ENCODE data around the gene CKAP2L. TPM values are rescaled to one million over a fixed set of nuclear protein-coding genes. Genes with fewer than 3 reads are reported as not detected.

CKAP2L gene
- total and polyA plus RNA-seq, 9 of the 15 experiments (the other 6 are each of a cell fraction or from before 2014, with no cell fraction given): 10.4 to 21.9 (median 14.2) TPM

- Histone ChIP-seq H3K79me2 (ENCODE audit: control insufficient read depth, insufficient read depth, low read length) (peaks cover 22% of the 10 kb centered on the region), H3K4me2 (ENCODE audit: insufficient read depth, low read length) (no peak overlapping the region), H3K9ac (ENCODE audit: insufficient read depth in 1 of 2, low read depth in 2 of 2, low read length in 2 of 2) (no peak overlapping the region), H3K4me3 (no peak overlapping the region), H4K20me1 (replicated peaks; ENCODE audit: control insufficient read depth, insufficient read depth, low read length) (no peaks in the 10 kb centered on the region), H2AFZ (ENCODE audit: low read depth, low read length) (no peak overlapping the region), H3K9me1 (ENCODE audit: control insufficient read depth, insufficient read depth, low read length) (no peaks in the 10 kb centered on the region), H3K4me1 (replicated peaks in 1 of 2; ENCODE audit: control insufficient read depth in 2 of 2, insufficient read depth in 2 of 2, low read length in 2 of 2) (peaks cover 0 to 13% of the 10 kb centered on the region in 2 experiments; a peak in 2 of 5 replicates), H3K27ac (ENCODE audit: extremely low read depth, low read depth, low read length) (no peak overlapping the region), H3K9me3 (replicated peaks; ENCODE audit: control insufficient read depth, insufficient read depth, low read depth, low read length) (peaks cover 2% of the 10 kb centered on the region; the same call in 1 of the 2 replicates), H3K36me3 (ENCODE audit: control insufficient read depth, insufficient read depth, low read length) (peaks cover 84% of the 10 kb centered on the region), H3K27me3 (ENCODE audit: control insufficient read depth in 2 of 2, insufficient read depth in 2 of 2, low read length in 2 of 2) (no peaks in the 10 kb centered on the region)
- intact Hi-C loops (cut with micrococcal nuclease): no loop called here
- no TSS peak for BruUV-seq (replicated peaks)
- DNase-seq (ENCODE audit: extremely low read depth in 1 of 4, low spot score in 3 of 4) (no peak), FAIRE-seq (no peak), ATAC-seq (no peak)
- 74% methylated on average over 2 of the region's 2 CpGs for WGBS (ENCODE audit: insufficient coverage, low coverage, missing lambda C conversion rate)
- ChIA-PET POLR2A (no interaction called here), CTCF (ENCODE audit: low intra/inter-chr PET ratio) (no interaction called here)
- in situ Hi-C loops (cut with MboI): no loop called here
- TF ChIP-seq CREBBP (IDR thresholded peaks at IDR 0.05; ENCODE audit: low read depth, low read length) (no peak), ESRRB (CRISPR knock-in tag; IDR thresholded peaks at IDR 0.05; ENCODE audit: borderline replicate concordance) (no peak), ATF7 (IDR thresholded peaks at IDR 0.05) (no peak), KLF16 (IDR thresholded peaks at IDR 0.05) (no peak), FUS (optimal IDR thresholded peaks at IDR 0.05; ENCODE audit: low read depth, low read length) (no peak), TGIF2 (CRISPR knock-in tag; IDR thresholded peaks at IDR 0.05) (no peak), ZNF57 (CRISPR knock-in tag; IDR thresholded peaks at IDR 0.05) (no peak), ZBTB1 (CRISPR knock-in tag; IDR thresholded peaks at IDR 0.05; ENCODE audit: borderline replicate concordance, low read depth) (no peak), ZNF324 (CRISPR knock-in tag; IDR thresholded peaks at IDR 0.05) (no peak), PRDM10 (IDR thresholded peaks at IDR 0.05; ENCODE audit: partially characterized antibody) (no peak), KDM1A (IDR thresholded peaks at IDR 0.05) (no peak)
These were observed 5.7 kb downstream of the CKAP2L start for GRCh38 chr2:112758711-112759110.
